ENCODE data around the gene BLACAT1. TPM values are rescaled to one million over a fixed set of nuclear protein-coding genes. Genes with fewer than 3 reads are reported as not detected.
A peak's percentile ranks its signal among the peaks of the same experiment; 100 is the strongest.

Gene BLACAT1
- total RNA-seq (2014; rRNA removed; shearing (Covaris generic)) = not detected in 2 replicates
- not detected in 2 replicates for polyA plus RNA-seq (2014; cell fraction: nucleus; rRNA removed)

DNA sequence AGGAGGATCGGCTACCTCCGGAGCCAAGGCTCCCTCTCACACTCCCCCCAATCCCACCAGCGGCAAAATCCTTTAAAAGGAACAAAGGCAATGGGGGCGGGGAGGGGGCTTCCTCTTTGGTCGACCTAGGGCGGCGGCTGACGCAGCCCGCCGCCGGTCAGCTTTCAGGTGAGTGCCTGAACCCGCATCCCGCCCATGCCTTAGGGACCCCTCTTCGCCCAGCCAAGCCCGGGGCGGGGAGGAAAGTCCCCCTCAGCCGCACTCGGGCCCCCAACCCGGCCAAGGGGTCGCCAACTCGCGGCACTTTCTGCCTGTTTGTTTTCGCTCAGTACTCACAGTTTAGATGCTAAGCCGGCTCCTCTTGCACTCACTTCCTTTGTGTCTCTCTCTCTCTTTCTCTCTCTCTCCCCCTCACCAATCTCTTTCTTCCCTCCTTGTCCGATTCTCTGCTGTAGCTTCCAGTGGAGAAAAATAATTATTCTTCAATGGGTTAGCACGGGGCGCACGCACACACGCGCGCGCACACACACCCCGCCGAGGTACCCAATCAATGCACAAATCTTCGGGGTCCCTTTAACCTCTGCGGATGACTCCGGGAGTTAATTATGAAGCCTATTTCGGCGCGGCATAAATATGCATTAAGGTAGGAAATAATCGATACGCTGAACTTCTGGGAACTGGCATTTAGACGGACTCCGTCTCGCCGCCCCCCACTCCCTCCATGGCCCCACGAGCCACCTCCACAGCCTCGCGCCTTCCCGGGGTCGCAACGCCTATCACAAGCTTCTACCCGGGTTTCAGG, at the start of gene BLACAT1:
Gene BLACAT1 (minus strand): TSS at position 465 of the 802 bp plus-strand sequence.
- DNase-seq (ENCODE audit: extremely low read depth, low read depth) = no peak

DNA sequence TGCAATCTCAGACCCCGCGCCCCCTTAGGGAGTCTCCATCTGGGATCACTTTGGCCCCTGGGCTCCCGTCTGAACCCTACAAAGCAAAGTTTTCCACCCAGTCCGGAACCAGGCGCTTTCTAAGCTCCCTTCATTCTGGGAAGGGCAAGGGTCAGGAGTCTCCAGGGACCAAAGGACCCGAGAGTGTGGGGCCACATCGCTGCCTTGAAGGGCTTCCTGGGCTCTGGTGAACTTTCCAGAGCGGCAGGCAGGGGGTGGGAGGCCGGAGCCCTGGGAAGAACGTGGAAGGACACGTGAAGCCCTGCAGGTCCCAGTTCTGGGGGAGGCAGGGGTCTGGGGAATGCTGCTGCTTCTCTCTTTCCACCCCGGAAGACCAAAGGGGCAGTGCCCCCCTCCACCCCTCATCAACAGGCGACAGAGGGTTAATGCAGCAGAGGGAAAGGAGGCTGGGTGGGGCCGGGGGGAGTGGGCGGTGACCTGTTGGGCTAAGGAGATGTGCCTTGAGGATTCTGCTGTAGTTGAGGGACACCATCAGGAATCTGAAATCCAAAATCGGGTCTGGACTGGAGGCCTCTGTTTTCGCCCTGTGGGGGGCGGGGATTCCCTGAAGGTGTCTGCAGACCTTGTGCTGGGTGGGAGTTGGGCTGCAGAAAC, 49.4 kb upstream of the BLACAT1 start:
- no peak for DNase-seq (ENCODE audit: extremely low read depth, low read depth)

DNA sequence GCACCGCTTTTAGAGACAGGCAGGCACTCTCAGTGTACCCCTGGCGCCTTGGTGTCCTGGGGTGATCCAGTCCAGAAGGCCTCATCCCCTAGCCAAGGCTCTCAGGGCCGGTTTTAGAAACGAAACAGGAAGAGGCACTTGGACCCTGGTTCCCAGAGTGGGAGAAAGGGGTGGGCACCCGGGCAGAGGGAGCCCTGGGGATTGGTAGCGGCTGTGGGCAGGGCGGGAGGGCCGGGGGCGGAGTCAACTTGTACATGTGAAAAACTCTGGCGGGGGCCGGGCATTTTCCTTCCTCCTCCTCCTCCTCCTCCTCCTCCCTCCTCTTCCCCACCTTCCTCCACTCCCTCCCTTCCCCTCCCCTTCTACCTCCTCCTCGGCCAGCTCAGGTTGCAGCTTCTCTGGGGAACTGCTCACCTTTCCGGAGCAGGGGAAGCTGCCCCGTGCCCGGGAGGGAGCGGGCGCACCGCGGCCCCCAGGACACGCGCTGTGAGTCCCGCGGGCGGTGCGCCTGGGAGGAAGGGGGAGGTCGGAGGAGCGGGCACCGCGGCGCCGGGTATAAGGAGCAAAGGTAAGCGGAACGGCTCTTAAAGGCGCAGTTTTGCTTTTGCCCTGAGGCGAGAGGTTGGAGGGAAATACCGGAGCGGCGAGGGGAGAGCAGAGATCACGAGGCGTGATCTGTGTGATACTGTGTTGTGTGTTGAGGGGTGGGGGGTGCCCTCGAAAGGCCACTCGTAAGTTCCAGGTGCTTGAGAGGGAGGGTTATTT, 48.6 kb upstream of the BLACAT1 start, which contains the start of gene CDK18:
Gene CDK18 (plus strand): TSS at position 359 of the 765 bp plus-strand sequence. CDS start 18,499 bp downstream, outside the sequence.
- DNase-seq (ENCODE audit: extremely low read depth, low read depth) = no peak

DNA sequence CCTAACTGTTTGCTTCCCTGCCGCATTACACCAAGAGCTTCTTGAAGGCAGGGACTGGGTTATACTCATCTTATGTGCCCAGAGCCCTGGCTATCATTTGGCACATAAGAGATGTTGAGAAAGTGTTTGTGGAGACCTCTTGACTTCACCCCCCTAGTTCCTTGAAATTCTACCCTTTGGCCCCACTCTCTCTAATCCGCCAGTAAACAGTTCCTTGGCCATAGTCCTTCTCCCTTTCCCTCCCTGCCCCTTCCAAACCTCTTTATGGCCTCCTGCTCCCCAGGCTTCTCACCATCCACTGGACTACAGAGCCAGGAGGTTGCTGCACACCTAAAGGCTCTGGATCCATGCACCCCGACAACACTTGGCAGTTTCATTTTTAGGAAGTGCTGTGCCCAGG, 47.1 kb upstream of the BLACAT1 start:
- DNase-seq (ENCODE audit: extremely low read depth, low read depth) = no peak

GRCh38 chr1:205502111-205502810, 46.4 kb upstream of the BLACAT1 start:
- DNase-seq (ENCODE audit: extremely low read depth, low read depth) = no peak

DNA sequence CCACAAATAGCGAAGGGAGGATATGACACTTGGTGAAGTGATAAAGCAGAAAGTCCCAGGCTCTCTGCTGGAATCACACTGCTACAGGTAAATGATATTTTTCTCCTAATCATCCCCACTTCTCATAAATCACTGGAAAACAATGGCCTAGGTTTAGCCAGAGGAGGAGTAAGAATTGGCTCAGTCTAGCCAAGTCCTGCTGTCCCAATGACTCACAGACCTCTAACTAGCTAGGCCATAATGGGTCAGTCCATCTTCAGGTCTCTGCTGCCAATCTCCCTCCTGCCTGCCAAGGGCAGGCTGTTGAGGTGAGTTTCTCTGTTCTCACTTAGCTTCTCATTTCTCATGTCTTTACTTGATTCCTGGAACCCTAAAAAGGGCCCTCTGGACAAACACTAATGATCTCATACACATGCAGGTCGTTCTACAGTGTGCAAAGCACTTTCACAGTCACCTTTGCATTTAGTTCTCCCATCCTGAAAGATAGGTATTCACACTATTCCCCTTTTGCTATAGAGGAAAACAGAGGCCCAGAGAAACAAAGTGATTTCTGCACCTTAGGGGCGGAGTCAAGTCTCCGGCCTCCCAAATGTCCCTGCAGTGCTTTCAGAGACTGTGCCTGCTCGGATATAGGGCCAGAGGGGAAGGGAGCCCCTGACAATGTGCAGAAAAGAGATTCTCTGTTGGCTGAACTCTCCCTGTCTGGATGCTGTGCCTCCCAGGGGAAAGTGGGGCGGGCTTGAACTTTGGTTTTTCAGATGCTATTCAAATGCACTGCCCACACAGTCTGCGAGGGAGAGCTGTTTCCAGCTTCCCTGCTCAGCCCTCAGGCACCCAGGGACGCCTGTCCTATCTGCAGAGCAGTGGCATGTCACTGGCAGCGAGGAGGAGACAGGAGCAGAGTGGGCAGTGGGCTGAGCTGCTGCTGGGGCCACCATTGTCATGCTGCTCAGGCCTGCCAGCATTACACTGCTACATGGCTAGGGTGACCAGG, 44.7 kb upstream of the BLACAT1 start:
- DNase-seq (ENCODE audit: extremely low read depth, low read depth) = no peak

GRCh38 chr1:205499789-205500188, 43.9 kb upstream of the BLACAT1 start:
- DNase-seq (ENCODE audit: extremely low read depth, low read depth) = no peak

GRCh38 chr1:205497351-205497750, 41.5 kb upstream of the BLACAT1 start:
- no peak for DNase-seq (ENCODE audit: extremely low read depth, low read depth)

DNA sequence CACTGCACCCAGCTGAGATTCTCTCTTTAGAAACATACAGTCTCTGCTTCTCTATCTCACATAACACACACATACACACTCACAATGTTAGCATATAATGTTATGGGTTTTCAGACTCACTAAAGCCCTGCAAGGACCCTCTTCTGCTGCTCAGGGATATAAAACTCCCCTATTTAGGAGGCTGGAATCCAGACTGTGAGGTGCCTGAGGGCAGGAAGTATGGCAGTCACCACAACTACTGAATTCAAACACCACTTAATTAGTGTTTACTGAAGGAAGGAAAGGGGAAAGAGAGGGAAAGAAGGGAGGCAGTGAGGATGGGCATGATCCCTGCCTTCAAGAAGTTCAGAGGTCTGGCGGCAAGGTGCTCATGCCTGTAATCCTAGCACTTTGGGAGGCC, 40.8 kb upstream of the BLACAT1 start:
- DNase-seq (ENCODE audit: extremely low read depth, low read depth) = no peak

DNA sequence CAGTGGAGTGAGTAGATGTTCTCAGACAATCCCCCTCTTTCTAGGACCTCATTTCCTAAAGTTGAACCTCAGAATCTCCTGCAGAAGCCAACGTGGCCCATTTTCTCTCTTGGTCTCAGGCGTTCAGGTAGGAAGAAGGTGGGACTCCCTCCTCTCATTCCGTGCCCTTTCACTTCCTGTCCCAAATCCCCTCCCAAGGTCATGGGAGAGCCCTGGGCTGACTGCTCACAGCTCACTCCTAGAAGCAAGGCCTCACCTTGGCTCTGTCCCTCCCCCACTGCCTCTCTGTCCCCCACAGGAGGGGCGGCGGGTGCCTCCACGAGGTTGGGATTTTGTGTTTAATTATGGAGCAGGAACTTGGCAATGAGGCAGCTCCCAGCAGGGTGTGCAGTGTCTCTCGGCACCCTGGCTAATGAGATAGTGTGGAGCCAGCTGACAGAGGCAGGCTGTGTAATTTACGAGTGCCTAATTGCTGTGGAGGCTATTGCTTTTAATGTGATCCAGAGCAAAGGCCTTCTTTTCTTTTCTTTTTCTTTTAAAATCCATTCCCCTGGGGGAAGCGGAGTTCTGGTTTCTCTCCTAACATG, 39.5 kb upstream of the BLACAT1 start:
- no peak for DNase-seq (ENCODE audit: extremely low read depth, low read depth)

DNA sequence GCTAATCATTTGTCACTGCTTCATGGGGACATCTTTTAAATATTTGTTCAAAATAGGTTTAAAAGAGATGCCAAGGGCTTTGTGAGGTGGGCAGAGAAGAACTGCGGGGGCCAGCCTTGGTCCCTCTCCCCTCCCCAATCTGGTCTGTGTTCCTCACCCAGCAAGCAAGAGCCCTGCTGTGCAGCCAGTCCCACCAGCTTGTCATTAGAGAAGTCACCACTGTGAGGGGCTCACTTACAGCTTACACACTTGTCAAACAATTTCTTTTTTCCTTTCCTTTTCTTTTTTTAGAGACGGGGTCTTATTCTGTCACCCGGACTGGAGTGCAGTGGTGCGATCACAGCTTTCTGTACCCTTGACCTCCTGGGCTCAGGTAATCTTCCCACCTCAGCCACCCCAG, 38.3 kb upstream of the BLACAT1 start:
- DNase-seq (ENCODE audit: extremely low read depth, low read depth) = no peak

DNA sequence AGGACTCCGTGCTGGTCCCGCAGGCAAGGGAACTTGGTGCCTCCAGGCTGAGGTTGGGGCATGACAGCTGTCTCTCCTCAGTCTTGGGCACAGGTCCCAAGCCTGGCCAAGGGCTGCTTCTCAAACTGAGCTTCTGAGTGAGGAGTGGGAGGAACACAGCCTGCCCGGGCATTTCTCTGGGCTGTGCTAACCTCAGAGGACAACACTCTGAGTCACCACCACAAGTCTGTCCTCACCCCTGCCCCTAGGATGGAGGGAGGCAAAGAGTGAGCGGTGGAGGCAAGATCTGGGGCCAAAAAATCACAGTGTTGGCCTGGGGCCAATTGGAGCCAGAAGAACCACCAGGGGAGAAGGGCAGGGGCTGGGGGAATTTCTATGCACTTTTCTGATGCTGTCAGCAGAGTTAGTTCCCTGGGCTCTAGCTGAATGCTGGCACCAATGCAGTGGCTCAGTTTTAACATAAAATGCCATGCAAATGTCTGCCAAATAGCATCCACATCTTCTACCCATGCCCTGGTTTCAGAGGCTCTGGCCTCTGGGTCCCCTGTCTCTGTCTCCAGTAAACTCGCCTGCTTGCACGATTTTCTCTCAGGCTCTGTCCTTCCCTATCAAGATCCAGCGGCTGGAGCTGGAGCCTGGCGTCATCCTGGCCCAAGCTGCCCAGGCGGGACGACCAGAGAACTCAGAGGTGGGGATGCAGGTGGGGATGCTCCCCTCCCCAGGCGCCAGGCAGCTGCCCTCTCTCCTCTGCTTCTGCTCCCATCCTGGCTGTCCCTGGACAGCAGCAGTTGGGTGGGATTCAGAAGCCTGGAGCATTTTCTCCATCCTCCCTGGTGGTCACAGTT, 37.6 kb upstream of the BLACAT1 start:
- no peak for DNase-seq (ENCODE audit: extremely low read depth, low read depth)

DNA sequence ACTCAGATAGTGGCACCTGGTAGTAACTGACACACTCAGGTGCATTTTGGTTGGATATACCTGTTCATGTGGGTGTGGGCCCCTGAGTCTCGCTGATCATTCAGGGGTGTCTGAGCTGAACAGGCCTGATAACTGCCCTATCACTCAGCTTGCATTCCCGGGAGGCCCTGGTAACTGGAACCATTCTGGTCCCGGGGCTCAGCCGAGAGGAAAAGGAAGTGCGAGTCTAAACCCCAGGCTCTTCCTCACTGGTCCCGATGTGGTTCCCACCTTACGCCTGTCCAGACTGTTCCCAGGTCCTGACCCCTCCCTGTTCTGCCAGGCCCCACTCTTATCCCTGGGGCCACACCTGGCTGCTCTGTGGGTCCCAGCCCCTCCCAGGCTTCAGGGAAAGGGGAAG, 36.9 kb upstream of the BLACAT1 start:
- DNase-seq (ENCODE audit: extremely low read depth, low read depth) = no peak

DNA sequence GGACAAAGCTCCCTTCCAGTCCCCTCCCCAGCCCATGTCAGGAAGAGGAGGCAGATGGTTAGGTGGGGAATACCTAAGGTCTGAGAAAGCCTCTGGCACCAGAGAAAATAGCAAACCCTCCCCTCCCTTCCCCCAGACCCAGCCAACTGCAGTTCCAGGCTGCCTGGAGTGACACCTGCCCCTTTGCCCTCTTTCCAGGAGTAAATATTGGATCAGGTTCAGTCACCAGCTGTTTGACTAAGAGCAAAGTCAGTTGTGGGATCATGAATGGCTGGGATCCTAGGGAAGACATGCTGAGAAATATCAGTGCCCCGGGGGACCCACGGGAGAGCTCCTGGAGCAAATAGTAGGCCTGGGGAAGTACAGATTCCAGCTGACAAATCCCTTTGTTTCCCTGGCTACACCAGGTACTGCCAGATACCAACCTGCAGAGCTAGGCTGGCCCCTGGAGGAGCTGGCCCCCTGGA, 36.4 kb upstream of the BLACAT1 start:
- DNase-seq (ENCODE audit: extremely low read depth, low read depth) = no peak

- DNase-seq (ENCODE audit: extremely low read depth, low read depth) = no peak
These were observed 35.9 kb upstream of the BLACAT1 start for GRCh38 chr1:205491794-205492193.

DNA sequence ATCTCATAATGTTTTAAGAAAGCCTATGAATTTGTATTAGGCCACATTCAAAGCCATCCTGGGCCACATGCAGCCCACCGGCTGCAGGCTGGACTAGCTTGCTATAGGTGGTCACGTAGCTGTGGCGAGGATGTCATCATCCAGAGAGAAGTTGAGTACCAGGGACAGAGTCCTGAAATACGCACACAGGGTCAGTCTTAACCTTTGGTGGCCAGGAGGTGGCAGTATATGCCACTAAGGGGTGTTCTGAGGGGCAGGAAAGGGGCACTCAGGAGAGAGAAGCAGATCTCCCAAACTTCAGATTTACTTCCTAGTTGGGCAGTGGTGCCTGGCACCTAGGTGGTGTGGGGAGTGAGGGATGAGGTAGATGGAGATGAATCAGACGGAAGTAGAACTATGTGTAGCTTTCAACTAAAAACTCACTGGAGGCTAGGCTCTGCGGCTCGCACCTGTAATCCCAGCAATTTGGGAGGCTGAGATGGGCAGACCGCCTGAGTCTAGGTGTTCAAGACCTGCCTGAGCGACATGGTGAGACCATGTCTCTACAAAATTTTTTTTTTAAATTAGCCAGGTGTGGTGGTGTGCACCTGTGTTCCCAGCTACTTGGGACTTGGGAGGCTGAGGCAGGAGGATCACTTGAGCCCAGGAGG, 32.4 kb upstream of the BLACAT1 start:
- DNase-seq (ENCODE audit: extremely low read depth, low read depth) = peak; percentile 72

DNA sequence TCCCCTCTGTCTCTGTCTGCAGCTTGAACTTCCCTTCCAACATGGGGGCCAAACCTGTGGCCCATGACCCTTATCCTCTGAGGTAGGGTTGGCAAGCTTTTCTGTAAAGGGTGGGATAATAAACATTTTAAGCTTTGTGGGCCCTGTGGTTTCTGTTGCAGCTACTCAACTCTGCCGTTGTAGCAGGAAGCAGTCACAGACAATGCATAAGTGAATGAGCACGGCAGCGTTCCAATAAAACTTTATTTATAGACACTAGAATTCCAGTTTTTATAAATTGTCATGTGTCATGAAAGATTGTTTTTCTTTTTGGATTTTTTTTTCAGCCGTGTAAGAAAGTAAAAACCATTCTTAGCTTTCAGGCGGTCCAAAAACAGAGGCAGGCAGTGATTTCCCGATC, 30.4 kb upstream of the BLACAT1 start:
- no peak for DNase-seq (ENCODE audit: extremely low read depth, low read depth)
